SK-N-SH (cell line): Measurements from ENCODE around the gene AKAP6. TPM values are rescaled to one million over a fixed set of nuclear protein-coding genes. Genes with fewer than 3 reads are reported as not detected.

Experiments
- CHD2 ChIP-seq: fragments of 150-350 bp; IDR thresholded peaks from 2 replicates; pipeline ENCODE4 v1.6.1; 2018; ENCODE audit warnings: low read length; ENCODE audit not compliant: partially characterized antibody
- FOXM1 ChIP-seq: IDR thresholded peaks from 2 replicates; pipeline ENCODE4 v1.4.0; 2012; ENCODE audit warnings: low read depth, mild to moderate bottlenecking
- GATA2 ChIP-seq: sonication (generic); formaldehyde crosslinking; IDR thresholded peaks from 2 replicates; pipeline ENCODE4 v1.5.0; 2020; ENCODE audit warnings: mild to moderate bottlenecking, missing genetic modification reagents
- NRF1 ChIP-seq: IDR thresholded peaks from 2 replicates; pipeline ENCODE4 v1.6.1; 2012; ENCODE audit warnings: low read depth, mild to moderate bottlenecking, low read length
- POLR2AphosphoS5 ChIP-seq: IDR thresholded peaks from 2 replicates; pipeline ENCODE4 v1.6.1; 2012; ENCODE audit warnings: low read depth, low read length
- RAD21 ChIP-seq: IDR thresholded peaks from 2 replicates; pipeline ENCODE4 v1.6.1; 2012; ENCODE audit warnings: mild to moderate bottlenecking, low read length
- RCOR1 ChIP-seq: fragments of 150-350 bp; IDR thresholded peaks from 2 replicates; pipeline ENCODE4 v1.6.1; 2017; ENCODE audit warnings: antibody characterized with exemption, low read length
- TAF1 ChIP-seq: IDR thresholded peaks from 2 replicates; pipeline ENCODE4 v1.6.1; 2012; ENCODE audit warnings: low read depth, mild to moderate bottlenecking, low read length, moderate library complexity, borderline replicate concordance
- TCF12 ChIP-seq: IDR thresholded peaks from 2 replicates; pipeline ENCODE4 v1.4.0; 2012
- TEAD4 ChIP-seq: IDR thresholded peaks from 2 replicates; pipeline ENCODE4 v1.4.0; 2012; ENCODE audit warnings: mild to moderate bottlenecking, borderline replicate concordance; ENCODE audit not compliant: insufficient read depth
- YY1 ChIP-seq: IDR thresholded peaks from 2 replicates; pipeline ENCODE4 v1.4.0; 2012; ENCODE audit warnings: low read depth, mild to moderate bottlenecking
- polyA plus RNA-seq, 3 experiments: library from polyadenylated mRNA; depleted of rRNA; stranded (reverse); fragments of >200 nt; gene quantifications; 2 replicates each; pipeline ENCODE4 v1.2.3, GENCODE V29; 2012
- TF ChIP-seq, protein P1 (sequence below): fragments of 200-600 bp; sonication (generic); IDR thresholded peaks from 2 replicates; pipeline ENCODE4 v1.6.1; 2017; ENCODE audit warnings: antibody characterized with exemption, mild to moderate bottlenecking, moderate library complexity
- TF ChIP-seq, protein P2 (sequence below): IDR thresholded peaks from 2 replicates; pipeline ENCODE4 v1.4.0; 2012; ENCODE audit warnings: low read depth
- TF ChIP-seq, protein P3 (sequence below): fragments of 150-350 bp; IDR thresholded peaks from 2 replicates; pipeline ENCODE4 v1.6.1; 2017; ENCODE audit warnings: antibody characterized with exemption, low read length, low read depth, borderline replicate concordance
- TF ChIP-seq, protein P4 (sequence below): fragments of 150-350 bp; IDR thresholded peaks from 2 replicates; pipeline ENCODE4 v1.6.1; 2016; ENCODE audit warnings: mild to moderate bottlenecking, low read depth, low read length
- TF ChIP-seq, protein P5 (sequence below): IDR thresholded peaks from 2 replicates; pipeline ENCODE4 v1.6.1; 2012; ENCODE audit warnings: mild to moderate bottlenecking, low read depth, low read length, moderate library complexity
- TF ChIP-seq, protein P6 (sequence below): IDR thresholded peaks from 2 replicates; pipeline ENCODE4 v1.4.0; 2012; ENCODE audit warnings: low read depth, borderline replicate concordance

The AKAP6 gene
- polyA plus RNA-seq, 1 of the 3 experiments (the other 2 are of a cell fraction): 1.7 TPM

DNA sequence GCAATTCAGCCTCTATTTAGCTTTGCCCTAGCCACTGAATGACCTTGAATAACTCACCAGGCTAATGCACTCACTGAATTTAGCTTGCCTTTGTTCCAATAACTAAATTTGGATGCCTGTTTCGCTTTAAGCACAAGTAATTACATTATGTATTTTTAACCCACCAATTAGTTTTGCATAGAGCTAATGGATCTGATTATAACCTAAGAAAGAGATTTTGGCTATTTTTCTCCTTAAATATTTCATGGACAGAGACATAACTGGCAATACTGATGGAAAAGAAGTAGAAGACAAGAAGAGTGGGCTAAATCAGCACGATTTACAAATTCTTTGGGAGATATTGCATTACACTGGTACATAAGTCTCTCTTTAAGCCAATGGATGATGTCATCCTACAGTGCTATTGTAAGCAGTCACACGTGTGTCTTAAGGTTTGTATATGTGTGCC, 85.7 kb downstream of the AKAP6 start (continued):
- TF ChIP-seq, protein P1, sequence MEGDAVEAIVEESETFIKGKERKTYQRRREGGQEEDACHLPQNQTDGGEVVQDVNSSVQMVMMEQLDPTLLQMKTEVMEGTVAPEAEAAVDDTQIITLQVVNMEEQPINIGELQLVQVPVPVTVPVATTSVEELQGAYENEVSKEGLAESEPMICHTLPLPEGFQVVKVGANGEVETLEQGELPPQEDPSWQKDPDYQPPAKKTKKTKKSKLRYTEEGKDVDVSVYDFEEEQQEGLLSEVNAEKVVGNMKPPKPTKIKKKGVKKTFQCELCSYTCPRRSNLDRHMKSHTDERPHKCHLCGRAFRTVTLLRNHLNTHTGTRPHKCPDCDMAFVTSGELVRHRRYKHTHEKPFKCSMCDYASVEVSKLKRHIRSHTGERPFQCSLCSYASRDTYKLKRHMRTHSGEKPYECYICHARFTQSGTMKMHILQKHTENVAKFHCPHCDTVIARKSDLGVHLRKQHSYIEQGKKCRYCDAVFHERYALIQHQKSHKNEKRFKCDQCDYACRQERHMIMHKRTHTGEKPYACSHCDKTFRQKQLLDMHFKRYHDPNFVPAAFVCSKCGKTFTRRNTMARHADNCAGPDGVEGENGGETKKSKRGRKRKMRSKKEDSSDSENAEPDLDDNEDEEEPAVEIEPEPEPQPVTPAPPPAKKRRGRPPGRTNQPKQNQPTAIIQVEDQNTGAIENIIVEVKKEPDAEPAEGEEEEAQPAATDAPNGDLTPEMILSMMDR: no peak
- TF ChIP-seq, protein P2, sequence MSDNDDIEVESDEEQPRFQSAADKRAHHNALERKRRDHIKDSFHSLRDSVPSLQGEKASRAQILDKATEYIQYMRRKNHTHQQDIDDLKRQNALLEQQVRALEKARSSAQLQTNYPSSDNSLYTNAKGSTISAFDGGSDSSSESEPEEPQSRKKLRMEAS: no peak
- TF ChIP-seq NRF1 (no peak), TEAD4 (0 out of 2 replicates have a peak, but pooled peaks have one; percentile 46), RCOR1 (peak; percentile 66; the same call in 1 of the 2 replicates), GATA2 (CRISPR knock-in tag) (0 out of 2 replicates have a peak, but pooled peaks have one; percentile 26), TAF1 (no peak), POLR2AphosphoS5 (no peak), TCF12 (peak; percentile 20; the same call in 1 of the 2 replicates), YY1 (no peak), CHD2 (peak; percentile 62), FOXM1 (0 out of 2 replicates have a peak, but pooled peaks have one; percentile 36), RAD21 (peak; percentile 13)
- TF ChIP-seq, protein P3, sequence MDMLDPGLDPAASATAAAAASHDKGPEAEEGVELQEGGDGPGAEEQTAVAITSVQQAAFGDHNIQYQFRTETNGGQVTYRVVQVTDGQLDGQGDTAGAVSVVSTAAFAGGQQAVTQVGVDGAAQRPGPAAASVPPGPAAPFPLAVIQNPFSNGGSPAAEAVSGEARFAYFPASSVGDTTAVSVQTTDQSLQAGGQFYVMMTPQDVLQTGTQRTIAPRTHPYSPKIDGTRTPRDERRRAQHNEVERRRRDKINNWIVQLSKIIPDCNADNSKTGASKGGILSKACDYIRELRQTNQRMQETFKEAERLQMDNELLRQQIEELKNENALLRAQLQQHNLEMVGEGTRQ: no peak
- TF ChIP-seq, protein P4, sequence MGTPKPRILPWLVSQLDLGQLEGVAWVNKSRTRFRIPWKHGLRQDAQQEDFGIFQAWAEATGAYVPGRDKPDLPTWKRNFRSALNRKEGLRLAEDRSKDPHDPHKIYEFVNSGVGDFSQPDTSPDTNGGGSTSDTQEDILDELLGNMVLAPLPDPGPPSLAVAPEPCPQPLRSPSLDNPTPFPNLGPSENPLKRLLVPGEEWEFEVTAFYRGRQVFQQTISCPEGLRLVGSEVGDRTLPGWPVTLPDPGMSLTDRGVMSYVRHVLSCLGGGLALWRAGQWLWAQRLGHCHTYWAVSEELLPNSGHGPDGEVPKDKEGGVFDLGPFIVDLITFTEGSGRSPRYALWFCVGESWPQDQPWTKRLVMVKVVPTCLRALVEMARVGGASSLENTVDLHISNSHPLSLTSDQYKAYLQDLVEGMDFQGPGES: no peak
- TF ChIP-seq, protein P5, sequence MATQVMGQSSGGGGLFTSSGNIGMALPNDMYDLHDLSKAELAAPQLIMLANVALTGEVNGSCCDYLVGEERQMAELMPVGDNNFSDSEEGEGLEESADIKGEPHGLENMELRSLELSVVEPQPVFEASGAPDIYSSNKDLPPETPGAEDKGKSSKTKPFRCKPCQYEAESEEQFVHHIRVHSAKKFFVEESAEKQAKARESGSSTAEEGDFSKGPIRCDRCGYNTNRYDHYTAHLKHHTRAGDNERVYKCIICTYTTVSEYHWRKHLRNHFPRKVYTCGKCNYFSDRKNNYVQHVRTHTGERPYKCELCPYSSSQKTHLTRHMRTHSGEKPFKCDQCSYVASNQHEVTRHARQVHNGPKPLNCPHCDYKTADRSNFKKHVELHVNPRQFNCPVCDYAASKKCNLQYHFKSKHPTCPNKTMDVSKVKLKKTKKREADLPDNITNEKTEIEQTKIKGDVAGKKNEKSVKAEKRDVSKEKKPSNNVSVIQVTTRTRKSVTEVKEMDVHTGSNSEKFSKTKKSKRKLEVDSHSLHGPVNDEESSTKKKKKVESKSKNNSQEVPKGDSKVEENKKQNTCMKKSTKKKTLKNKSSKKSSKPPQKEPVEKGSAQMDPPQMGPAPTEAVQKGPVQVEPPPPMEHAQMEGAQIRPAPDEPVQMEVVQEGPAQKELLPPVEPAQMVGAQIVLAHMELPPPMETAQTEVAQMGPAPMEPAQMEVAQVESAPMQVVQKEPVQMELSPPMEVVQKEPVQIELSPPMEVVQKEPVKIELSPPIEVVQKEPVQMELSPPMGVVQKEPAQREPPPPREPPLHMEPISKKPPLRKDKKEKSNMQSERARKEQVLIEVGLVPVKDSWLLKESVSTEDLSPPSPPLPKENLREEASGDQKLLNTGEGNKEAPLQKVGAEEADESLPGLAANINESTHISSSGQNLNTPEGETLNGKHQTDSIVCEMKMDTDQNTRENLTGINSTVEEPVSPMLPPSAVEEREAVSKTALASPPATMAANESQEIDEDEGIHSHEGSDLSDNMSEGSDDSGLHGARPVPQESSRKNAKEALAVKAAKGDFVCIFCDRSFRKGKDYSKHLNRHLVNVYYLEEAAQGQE: no peak
- TF ChIP-seq, protein P6, sequence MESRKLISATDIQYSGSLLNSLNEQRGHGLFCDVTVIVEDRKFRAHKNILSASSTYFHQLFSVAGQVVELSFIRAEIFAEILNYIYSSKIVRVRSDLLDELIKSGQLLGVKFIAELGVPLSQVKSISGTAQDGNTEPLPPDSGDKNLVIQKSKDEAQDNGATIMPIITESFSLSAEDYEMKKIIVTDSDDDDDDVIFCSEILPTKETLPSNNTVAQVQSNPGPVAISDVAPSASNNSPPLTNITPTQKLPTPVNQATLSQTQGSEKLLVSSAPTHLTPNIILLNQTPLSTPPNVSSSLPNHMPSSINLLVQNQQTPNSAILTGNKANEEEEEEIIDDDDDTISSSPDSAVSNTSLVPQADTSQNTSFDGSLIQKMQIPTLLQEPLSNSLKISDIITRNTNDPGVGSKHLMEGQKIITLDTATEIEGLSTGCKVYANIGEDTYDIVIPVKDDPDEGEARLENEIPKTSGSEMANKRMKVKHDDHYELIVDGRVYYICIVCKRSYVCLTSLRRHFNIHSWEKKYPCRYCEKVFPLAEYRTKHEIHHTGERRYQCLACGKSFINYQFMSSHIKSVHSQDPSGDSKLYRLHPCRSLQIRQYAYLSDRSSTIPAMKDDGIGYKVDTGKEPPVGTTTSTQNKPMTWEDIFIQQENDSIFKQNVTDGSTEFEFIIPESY: no peak
